ENCODE measurements around the gene RNASET2. TPM values are rescaled to one million over a fixed set of nuclear protein-coding genes. Genes with fewer than 3 reads are reported as not detected.
A peak's percentile ranks its signal among the peaks of the same experiment; 100 is the strongest.

The RNASET2 gene
- total and polyA plus RNA-seq, 10 of the 15 experiments (the other 5 are each of a cell fraction or from before 2014, with no cell fraction given) = 5.5 to 225 (median 50.2) TPM

- peak; percentile 13 for TF ChIP-seq E4F1 (IDR thresholded peaks at IDR 0.05; ENCODE audit: borderline replicate concordance, partially characterized antibody)
- TF ChIP-seq E2F4 (IDR thresholded peaks at IDR 0.05; ENCODE audit: low read depth, low read length) = no peak
- no peak for TF ChIP-seq ELK1 (IDR thresholded peaks at IDR 0.05; ENCODE audit: low read depth, low read length)
- TF ChIP-seq TCF3 (IDR thresholded peaks at IDR 0.05; ENCODE audit: borderline replicate concordance, insufficient read depth, low read depth, low read length) = no peak
- peak; percentile 61 for TF ChIP-seq GABPA (IDR thresholded peaks at IDR 0.05; ENCODE audit: low read depth)
- TF ChIP-seq POLR2AphosphoS2 (IDR thresholded peaks at IDR 0.05; ENCODE audit: low read depth, low read length) = peak; percentile 78
- TF ChIP-seq MEF2A (IDR thresholded peaks at IDR 0.05; ENCODE audit: insufficient read depth, low read depth, low read length) = no peak
- TF ChIP-seq MYC (IDR thresholded peaks at IDR 0.05; ENCODE audit: insufficient read depth, insufficient read length, insufficient replicate concordance, low read length, severe bottlenecking) = no peak
- TF ChIP-seq STAT1 (conservative IDR thresholded peaks at IDR 0.05) = no peak
- no peak for TF ChIP-seq SIN3A (IDR thresholded peaks at IDR 0.05; ENCODE audit: low read depth, low read length)
- no peak for TF ChIP-seq BCL3 (IDR thresholded peaks at IDR 0.05; ENCODE audit: borderline replicate concordance, insufficient read depth, low read depth, low read length, poor library complexity, severe bottlenecking)
- TF ChIP-seq MEF2B (IDR thresholded peaks at IDR 0.05; ENCODE audit: partially characterized antibody, poor library complexity, severe bottlenecking) = peak; percentile 27
- no peak for TF ChIP-seq EP300 (IDR thresholded peaks at IDR 0.05; ENCODE audit: borderline replicate concordance in 1 of 2, control insufficient read depth in 1 of 2, low read depth in 2 of 2, low read length in 2 of 2)
- TF ChIP-seq RB1 (IDR thresholded peaks at IDR 0.05; ENCODE audit: borderline replicate concordance) = no peak
- TF ChIP-seq SMAD5 (IDR thresholded peaks at IDR 0.05; ENCODE audit: low read depth) = no peak
- TF ChIP-seq NFYB (IDR thresholded peaks at IDR 0.05; ENCODE audit: insufficient read depth, low read depth, low read length) = no peak
- no peak for TF ChIP-seq ZNF384 (IDR thresholded peaks at IDR 0.05; ENCODE audit: borderline replicate concordance, low read depth, low read length)
- TF ChIP-seq RAD51 (IDR thresholded peaks at IDR 0.05) = no peak
- TF ChIP-seq PBX3 (IDR thresholded peaks at IDR 0.05; ENCODE audit: insufficient replicate concordance, low read depth, low read length) = no peak
- 0 out of 2 replicates have a peak, but pooled peaks have one; percentile 24 for TF ChIP-seq ZBED1 (IDR thresholded peaks at IDR 0.05; ENCODE audit: borderline replicate concordance)
Measured at GRCh38 chr6:166958926-166959861, 2.8 kb upstream of the RNASET2 start (continued).

All from GM12878 (cell line).